Measurements from ENCODE around the gene MCU.

GRCh38 chr10:72855790-72856189, 163.8 kb downstream of the MCU start:
- TF ChIP-seq, protein P1, sequence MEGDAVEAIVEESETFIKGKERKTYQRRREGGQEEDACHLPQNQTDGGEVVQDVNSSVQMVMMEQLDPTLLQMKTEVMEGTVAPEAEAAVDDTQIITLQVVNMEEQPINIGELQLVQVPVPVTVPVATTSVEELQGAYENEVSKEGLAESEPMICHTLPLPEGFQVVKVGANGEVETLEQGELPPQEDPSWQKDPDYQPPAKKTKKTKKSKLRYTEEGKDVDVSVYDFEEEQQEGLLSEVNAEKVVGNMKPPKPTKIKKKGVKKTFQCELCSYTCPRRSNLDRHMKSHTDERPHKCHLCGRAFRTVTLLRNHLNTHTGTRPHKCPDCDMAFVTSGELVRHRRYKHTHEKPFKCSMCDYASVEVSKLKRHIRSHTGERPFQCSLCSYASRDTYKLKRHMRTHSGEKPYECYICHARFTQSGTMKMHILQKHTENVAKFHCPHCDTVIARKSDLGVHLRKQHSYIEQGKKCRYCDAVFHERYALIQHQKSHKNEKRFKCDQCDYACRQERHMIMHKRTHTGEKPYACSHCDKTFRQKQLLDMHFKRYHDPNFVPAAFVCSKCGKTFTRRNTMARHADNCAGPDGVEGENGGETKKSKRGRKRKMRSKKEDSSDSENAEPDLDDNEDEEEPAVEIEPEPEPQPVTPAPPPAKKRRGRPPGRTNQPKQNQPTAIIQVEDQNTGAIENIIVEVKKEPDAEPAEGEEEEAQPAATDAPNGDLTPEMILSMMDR (IDR thresholded peaks at IDR 0.05) = no peak
- TF ChIP-seq POLR2A (IDR thresholded peaks at IDR 0.05) = no peak

Measured in body of pancreas (tissue), 4 donors.